ENCODE measurements around the gene UBE2E2.

Gene UBE2E2

DNA sequence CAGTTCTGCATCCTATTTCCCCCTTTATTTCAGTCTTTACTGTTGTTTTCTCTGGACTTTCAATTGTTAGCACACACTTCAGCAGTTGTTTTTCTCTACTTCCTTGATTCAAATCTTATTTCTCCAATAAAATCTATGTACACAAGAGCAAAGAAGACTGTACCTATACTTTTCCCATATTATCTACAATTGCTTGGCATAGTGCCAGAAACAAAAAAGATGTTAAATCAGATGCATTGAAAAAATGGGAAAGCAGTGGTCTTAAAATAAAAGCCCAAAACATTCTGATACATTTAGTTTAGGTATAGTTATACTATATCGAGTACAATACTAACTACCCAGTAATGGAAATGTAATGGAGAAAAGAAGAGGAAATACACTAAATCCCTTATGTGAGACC is 265.1 kb downstream of the UBE2E2 start:
- in situ Hi-C loops (cut with HindIII; ENCODE audit: low sequenced_read_pairs): no loop called here

DNA sequence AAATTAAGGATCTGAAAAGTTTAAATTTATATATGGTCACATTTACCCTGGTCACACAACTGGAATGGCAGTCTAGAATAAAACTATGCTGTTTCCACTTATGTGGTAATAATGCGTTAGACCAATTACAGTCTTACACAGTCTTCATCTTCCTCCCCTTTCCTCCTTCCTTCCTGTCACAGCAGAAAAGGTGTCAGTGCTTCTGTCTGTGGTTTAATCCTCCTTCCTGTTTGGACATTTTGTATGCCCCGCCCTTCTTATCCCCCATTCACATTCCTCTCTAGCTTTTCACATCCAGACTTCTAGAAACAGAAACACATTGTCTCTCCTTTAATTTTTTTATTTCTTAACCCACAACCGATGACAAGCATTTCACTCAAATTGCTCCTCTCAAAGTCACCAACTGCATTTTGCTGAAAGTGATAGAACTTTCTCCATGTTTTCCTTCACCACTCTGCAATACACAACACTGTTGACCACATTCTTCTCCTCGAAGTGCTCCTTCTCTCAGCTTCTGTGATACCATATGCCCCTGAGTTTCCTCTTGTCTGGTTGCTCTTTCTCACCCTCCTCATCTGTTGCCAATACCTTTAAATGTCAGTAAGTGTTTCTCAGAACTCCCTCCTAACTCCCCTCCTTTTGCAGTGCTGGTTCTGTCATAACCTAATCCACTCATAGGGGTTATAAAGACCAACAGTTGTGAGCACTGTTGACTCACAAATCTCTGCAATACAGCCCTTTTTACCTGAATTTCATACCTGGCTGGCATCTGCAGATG is 271.6 kb downstream of the UBE2E2 start:
- in situ Hi-C loops (cut with HindIII; ENCODE audit: low sequenced_read_pairs): no loop called here

DNA sequence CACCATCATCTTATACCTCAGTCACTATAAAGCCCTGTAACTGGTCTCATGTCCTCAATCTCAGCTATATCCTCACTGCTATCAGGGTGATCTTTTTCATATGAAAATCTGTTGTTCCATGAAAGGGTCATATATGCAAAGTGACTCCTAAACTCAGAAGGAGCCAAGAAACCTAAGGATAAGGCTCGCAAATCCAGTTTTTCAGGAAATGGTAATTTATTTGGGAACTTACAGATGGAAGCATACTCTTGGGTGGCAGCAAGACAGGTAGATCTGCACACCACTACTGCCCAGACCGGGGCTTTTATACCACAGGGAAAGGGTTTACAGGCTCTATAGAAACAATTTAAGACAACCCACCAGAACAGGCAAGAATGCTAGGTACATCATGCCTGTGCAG is 272.3 kb downstream of the UBE2E2 start:
- in situ Hi-C loops (cut with HindIII; ENCODE audit: low sequenced_read_pairs): no loop called here

DNA sequence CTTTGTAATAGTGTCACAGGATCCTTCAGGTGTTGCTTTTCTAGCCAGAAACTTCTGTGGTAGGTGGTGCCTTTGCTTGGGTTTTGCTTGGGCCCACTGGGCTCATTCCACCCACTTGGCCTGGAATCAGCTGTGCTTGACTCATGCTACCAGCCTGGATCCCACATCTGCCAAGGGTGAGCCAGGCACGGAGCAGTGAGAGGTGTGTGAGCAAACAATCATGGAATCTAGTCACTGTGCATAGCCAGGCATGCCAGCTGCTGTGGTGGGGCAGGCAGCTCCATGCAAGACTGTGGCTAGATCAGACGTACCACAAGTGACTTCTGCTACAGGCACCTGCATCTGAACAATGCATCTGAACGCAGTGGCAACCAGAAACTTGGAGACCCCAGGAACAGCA is 275.9 kb downstream of the UBE2E2 start:
- in situ Hi-C loops (cut with HindIII; ENCODE audit: low sequenced_read_pairs): no loop called here

DNA sequence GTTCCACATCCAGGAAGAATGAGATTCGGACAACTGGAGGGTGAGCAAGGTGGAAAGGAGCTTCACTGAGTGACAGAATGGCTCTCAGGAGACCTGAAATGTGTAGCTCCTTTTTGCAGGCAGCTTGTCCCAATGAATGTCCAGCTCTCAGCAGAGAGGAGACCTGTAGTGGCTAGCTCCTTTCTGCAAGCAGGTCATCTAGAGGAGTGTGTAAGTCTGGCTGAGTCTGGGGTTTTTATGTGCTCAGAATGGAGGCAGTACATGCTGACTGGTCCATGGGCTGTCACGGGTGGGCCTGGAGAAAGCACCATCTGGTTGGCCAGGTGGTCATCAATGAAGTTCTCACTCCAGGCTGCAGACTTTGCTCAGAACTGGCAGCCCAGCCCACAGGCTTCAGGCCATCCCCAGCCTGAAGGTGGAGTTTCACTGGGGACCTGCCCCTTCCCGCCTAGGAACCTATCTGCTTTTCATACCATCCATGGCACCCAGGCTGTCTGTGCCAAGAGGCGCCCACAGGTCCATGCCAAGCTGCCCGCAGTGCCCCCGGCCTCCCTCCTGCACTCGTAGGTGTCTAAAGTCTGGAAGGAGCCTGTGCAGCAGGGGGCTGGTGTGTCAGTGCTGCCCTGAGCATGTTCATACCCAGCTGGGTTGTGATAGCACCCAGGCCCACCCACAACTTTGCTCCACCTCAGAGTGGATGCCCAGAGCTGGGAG is 276.6 kb downstream of the UBE2E2 start:
- in situ Hi-C loops (cut with HindIII; ENCODE audit: low sequenced_read_pairs): no loop called here

DNA sequence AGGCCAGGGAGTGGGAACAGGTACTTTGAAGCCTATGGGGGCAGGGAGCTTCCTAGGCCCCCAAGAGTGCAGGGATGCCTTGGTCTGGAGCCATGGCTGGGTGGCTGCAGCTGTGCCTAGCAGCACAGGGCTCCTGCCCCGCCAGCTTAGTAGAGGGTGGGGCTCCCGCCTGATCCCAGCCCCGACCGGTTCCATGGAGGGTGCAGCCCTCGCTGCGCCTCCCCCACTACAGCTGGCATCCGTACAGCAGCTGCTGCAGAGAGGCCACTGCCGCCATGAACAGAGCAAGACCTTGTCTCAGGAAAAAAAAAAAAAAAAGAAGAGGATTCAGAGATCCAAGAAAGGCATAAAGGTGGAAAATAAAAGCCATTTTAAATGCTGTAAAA is 277.2 kb downstream of the UBE2E2 start:
- in situ Hi-C loops (cut with HindIII; ENCODE audit: low sequenced_read_pairs): no loop called here

DNA sequence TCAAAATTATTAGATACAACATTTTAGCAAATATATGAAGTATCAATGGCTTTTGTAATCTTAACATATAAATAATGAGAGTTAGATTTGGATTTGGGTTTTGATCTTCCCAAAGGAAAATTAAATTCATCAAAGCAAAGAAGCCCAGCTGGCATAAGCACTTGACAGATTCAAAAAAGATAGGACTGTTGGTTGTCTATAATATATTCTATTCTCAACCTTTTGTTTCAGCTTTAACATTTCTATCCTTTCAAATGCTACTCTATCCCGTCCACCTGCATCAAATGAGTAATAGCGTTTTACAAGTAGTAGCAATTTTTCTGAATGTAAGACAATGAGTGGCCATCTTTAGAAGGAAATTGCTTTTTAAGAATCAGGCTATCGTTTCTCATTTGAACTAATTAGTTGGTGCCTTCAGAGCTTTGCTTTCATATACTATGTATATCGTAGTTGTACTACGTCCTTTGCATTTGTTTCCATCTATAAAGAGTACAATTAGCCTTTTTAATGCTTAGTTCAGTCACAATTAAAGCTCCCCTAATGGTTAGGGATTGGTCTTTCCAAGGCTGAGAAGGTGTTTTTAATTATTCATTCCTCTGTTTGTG is 278.0 kb downstream of the UBE2E2 start:
- in situ Hi-C loops (cut with HindIII; ENCODE audit: low sequenced_read_pairs): no loop called here

DNA sequence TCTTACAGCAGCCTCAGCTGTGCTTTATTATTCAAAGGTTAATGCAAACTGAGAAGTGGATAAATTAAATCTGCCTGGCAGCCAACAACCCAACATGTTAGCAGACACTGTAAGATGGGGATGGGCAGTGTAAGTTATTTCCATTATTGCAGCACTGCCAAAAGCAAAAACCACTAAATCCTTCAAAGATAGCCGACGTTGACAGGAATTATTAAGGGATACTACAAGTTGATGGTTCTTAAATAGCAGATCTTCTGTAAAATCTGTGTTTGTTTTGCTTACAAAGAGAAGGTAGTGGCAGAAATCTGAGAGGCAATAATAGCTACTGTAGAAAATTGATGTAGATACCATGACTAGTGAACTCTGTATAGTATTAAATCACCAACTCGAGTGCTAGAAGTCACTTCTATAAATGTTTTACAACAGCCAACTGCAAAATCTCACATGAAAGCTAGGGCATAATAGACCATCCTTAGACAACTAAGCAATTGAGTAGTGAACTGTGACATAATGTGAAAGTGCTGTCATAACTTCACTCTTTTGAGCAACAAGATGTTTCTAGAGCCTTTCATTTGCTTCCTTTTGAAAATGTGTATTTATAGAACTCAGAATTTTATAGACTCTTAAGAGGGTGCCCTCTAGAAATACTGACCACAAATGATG is 278.6 kb downstream of the UBE2E2 start:
- in situ Hi-C loops (cut with HindIII; ENCODE audit: low sequenced_read_pairs): no loop called here

DNA sequence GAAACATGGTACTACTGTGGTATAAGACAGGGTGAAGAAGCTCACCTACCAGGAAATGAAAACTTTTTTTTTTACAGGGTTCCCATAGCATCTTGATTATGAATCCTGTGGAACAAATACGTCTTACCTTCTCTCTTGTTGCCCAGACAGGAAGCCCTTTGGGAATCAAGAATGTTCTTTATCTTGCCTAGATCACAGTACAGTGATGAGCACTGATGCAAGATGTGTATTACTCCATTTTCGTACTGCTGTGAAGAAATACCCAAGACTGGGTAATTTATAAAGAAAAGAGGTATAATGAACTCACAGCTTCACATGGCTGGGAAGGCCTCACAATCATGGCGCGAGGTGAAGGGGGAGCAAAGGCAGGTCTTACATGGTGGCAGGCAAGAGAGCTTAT is 281.3 kb downstream of the UBE2E2 start:
- in situ Hi-C loops (cut with HindIII; ENCODE audit: low sequenced_read_pairs): no loop called here

DNA sequence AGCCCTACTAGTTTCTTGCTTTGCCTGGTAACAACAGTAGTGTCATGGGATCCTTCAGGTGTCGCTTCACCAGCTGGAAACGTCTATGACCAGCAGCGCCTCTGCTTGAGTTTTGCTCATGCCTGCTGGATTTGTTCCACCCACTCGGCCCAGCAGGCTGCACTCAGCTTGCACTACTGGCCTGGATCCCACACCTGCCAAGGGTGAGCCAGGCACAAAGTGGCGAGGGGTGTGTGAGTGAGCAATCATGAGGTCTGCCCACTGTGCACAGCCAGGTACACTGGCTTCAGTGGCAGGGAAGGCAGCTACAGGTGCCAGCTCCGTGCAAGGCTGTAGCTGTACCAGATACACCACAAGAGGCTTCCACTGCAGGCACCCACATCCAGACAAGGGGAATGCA is 282.8 kb downstream of the UBE2E2 start:
- in situ Hi-C loops (cut with HindIII; ENCODE audit: low sequenced_read_pairs): no loop called here

DNA sequence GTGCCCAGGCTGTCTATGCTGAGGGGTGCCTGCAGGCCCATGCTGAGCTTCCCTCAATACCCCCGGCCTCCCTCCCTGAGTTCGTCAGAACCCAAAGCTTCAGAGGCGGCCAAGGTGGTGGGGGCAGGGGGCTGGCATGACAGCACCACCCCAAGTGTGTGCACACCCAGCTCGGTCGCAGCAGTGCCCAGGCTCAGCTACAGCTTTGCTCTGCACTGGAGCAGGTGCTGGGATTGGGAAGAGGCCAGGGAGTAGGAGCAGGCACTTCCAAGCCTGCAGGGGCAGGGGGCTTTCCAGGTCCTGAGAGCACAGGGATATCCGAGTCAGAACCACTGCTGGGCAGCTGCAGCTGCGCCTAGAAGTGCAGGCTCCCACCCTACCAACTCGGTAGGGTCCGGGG is 283.9 kb downstream of the UBE2E2 start:
- in situ Hi-C loops (cut with HindIII; ENCODE audit: low sequenced_read_pairs): no loop called here

DNA sequence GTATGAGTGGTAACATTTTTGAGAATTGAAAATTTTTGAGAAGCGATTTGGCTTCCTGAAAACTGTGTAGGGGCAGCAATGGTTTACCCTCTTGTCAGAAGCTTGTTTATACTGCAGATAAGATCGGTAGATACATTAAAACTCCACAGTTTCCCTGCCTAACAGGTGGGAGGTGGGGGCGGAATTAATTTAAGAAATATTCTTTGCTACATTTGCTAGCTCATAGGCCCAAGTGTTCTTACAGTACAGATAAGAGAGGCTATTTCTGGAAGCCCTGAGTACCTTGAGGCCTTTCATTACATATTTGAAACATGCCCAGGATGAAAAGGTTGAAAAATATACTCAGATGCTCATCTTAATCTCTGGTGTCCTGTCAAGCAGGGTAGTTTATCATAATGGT is 285.5 kb downstream of the UBE2E2 start:
- in situ Hi-C loops (cut with HindIII; ENCODE audit: low sequenced_read_pairs): no loop called here

DNA sequence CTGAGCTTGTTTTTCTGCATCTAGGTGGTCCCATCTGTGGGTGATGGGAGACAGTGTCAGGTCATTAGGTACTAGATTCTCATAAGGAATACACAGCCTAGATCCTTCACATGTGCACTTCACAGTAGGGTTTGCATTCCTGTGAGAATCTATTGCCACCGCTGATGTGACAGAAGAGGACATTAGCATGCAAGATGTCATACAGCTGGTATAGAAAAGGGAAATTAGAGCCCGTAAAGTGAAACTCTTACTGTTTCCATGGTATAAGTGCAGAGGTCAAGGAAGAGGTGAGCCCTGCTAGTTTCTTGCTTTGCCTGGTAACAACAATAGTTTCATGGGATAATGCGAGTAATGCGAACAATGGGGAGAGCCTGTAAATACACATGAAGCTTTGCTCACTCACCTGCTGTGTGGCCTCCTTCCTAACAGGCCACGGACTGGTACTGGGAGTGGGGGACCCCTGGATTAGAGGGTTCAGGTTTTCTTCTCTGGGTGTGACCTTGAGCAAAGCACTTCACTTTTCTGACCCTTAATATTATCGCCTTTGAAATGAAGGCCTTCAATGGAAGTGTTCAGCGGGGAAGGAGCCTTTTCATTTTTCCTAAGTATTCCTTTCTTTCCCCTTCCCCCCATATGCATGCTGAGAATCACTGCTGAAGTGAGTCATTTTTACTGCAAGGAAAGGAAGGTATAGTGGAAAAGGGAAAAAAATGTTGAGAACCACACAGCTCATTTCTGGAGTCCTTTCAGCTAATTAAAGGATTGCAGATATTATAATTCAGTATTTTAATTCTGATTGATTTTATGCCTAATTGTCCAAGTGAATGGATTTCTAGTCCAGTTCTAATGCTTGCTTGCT is 286.4 kb downstream of the UBE2E2 start:
- in situ Hi-C loops (cut with HindIII; ENCODE audit: low sequenced_read_pairs): no loop called here

DNA sequence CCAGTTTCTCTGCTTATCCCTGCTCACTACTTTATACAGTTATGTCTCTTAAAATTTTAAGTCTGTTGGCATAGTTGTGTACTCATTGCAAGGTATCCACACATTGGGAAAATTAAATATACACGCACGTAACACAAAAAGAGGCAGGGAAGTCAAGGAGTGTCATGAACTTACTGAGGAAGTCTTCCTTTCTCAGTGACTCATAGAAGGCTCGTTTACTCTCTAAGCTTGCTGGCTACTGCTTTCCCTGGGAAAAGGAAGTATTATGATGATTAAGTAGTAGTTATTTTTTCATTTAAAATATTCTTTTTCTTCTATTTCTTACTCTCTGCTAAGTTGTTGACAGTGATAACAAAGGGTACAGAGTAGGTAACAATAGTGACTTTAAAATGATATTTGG is 287.3 kb downstream of the UBE2E2 start:
- in situ Hi-C loops (cut with HindIII; ENCODE audit: low sequenced_read_pairs): no loop called here

DNA sequence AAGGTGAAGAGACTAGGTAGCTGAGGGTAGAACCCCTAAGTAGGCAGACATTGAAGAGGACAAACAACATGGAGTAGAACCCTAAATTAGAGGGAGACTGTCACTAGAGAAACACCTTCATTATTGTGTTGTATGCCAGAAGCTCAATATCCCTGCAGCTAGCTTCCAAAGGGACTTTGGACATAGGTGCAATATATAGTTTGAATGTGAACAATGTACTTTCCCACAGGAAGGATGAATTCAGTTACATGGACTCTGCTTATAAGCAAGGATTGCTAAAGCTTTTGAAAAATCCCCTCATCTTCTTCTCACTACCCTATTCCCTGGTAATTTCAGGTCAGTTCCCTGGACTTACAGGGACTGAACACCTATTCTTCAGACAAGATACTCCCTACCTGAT is 288.9 kb downstream of the UBE2E2 start:
- in situ Hi-C loops (cut with HindIII; ENCODE audit: low sequenced_read_pairs): no loop called here

DNA sequence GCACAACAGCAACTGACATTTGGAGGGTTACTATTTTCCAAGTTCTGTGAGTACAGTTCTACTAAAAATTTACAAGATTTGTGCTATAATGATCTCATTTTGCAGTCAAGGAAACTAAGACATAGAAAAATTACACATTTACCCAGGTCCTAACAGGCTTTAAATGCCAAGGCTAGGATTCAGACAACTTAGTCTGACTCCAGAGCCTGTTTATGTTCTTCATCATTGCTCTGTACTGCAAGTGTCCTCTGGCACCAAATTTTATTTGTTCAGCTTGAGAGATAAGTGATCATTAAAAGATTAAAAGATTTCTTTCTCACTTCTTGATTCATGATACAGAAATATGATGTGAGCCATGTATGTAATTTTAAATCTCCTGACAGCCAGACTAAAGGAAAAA is 290.8 kb downstream of the UBE2E2 start:
- in situ Hi-C loops (cut with HindIII; ENCODE audit: low sequenced_read_pairs): no loop called here

DNA sequence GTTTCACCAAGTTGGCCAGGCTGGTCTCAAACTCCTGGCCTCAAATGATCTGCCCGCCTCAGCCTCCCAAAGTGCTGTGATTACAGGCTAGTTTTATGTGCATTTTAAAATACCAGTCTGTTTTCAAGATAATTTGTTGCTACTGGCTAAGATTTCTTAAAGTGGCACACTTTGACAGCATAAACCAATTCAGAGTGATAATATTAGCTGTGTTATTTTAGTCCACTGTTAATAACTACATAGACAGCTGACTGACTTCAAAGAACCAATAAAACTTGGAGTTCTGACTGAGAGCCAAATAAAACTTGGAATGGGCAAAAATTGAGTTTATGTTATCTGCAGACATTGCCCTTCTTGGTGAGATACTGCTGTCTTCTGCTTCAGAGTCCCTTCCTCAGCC is 291.8 kb downstream of the UBE2E2 start:
- in situ Hi-C loops (cut with HindIII; ENCODE audit: low sequenced_read_pairs): no loop called here

DNA sequence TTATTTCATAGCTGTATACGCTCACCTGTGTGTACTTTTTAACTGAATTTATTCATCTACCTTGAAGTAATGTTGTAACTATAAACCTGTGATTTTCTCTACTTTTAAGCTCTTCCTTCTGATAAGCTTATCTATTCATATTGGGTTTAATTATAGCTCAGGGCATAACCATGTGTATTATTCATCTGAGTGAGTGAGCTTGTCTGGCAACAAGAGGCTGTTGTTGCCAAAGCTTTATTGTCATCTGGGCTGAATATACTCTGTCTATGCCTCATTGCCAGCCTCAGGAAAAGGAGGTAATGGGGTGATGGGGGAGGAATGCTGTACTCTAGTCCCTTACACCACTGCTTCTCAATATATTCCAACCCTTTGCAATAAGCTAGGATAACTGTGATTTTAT is 292.4 kb downstream of the UBE2E2 start:
- in situ Hi-C loops (cut with HindIII; ENCODE audit: low sequenced_read_pairs): no loop called here

DNA sequence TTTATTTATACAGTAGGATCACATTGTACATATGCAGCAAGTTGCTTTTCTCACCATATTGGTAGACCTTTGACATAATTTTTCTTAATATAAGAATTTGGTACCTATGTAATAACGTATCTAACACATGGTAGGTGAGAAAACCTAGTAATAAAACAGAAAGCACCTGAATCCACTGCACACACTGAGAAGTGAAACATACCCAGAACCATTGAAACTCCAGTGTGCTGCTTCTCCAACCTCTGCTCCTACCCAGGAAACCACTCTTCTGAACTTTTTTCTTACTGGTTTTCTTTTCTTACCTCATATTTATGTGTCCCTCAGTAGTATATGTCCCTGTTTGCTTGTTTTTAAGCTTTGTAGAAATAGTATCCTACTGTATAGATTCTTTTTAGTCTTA is 293.0 kb downstream of the UBE2E2 start:
- in situ Hi-C loops (cut with HindIII; ENCODE audit: low sequenced_read_pairs): no loop called here

DNA sequence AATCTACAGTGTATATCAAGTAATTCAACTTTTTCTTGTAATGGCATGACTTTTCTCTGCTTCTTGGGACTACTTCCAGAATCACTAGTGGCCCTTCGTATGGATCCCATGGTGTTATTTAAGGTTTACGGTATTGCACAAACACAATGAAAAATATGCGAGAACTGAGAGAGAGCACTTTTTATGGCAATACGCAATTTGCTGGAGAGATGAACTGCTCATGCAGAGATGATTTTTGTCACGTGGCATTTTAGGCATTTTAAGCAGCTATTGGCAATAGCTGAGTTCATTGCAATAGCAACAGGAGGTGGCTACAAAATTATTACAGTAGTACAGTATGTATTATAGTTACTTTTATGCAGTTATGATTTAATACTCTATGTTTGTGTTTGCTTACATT is 294.0 kb downstream of the UBE2E2 start:
- in situ Hi-C loops (cut with HindIII; ENCODE audit: low sequenced_read_pairs): no loop called here

Measured in DLD1 (cell line).